Eye (tissue), 1 donor: ENCODE results near the gene POC1A.

Experiments used
- DNase-seq: peaks from one replicate; pipeline ENCODE4 v3.0.0-alpha.2; 2015

Gene POC1A

GRCh38 chr3:52126500-52126899 is 27.7 kb downstream of the POC1A start:
- DNase-seq = no peak

GRCh38 chr3:52126036-52126435 is 28.2 kb downstream of the POC1A start:
- no peak for DNase-seq

- DNase-seq = no peak
These were observed 29.5 kb downstream of the POC1A start for GRCh38 chr3:52124766-52125165.

- DNase-seq = no peak
These were observed 30.1 kb downstream of the POC1A start for GRCh38 chr3:52124126-52124525.

GRCh38 chr3:52123106-52123725 is 31.0 kb downstream of the POC1A start:
- DNase-seq = peak; percentile 88

GRCh38 chr3:52122491-52122890 is 31.7 kb downstream of the POC1A start:
- DNase-seq = no peak

GRCh38 chr3:52121813-52122212 is 32.4 kb downstream of the POC1A start:
- DNase-seq = no peak

- DNase-seq = no peak
These were observed 32.8 kb downstream of the POC1A start for GRCh38 chr3:52121464-52121805.

GRCh38 chr3:52120556-52121463 is 33.4 kb downstream of the POC1A start:
- no peak for DNase-seq

GRCh38 chr3:52119826-52120225 is 34.4 kb downstream of the POC1A start:
- no peak for DNase-seq

GRCh38 chr3:52119099-52119498 is 35.1 kb downstream of the POC1A start:
- no peak for DNase-seq

GRCh38 chr3:52118156-52118875 is 35.9 kb downstream of the POC1A start:
- no peak for DNase-seq

- DNase-seq = no peak
These were observed 36.7 kb downstream of the POC1A start for GRCh38 chr3:52117537-52117936.

- DNase-seq = no peak
These were observed 42.2 kb downstream of the POC1A start for GRCh38 chr3:52112056-52112455.

- no peak for DNase-seq
These were observed 43.7 kb downstream of the POC1A start for GRCh38 chr3:52110502-52110901.

- peak; percentile 14 for DNase-seq
These were observed 44.5 kb downstream of the POC1A start for GRCh38 chr3:52109611-52110301.

GRCh38 chr3:52108302-52109232 is 45.7 kb downstream of the POC1A start:
- DNase-seq = peak; percentile 52

- no peak for DNase-seq
These were observed 47.1 kb downstream of the POC1A start for GRCh38 chr3:52106951-52107611.

GRCh38 chr3:52104684-52105640 is 49.3 kb downstream of the POC1A start:
- DNase-seq = no peak

- no peak for DNase-seq
These were observed 51.3 kb downstream of the POC1A start for GRCh38 chr3:52102934-52103333.
